Activated naive CD4-positive, alpha-beta T cell treated with anti-CD3 and anti-CD28 coated beads, Interleukin-2, amount 10 ng/mL, durations not matched to agents 7 days and 5 days (primary cell): ENCODE measurements around the gene RASSF8.

ENCODE experiments used
- CTCF ChIA-PET: fragments of 350-600 bp; sonication (Branson Sonifier 250); formaldehyde crosslinking; loops from one replicate; lab custom pipeline; 2021; ENCODE audit warnings: antibody characterized with exemption; lab: Charles Lee
- DNase-seq: peaks from one replicate; pipeline ENCODE4 v3.0.0-alpha.2; 2020
- H3K27ac Mint-ChIP-seq: one replicate; pipeline ENCODE4 v1.8.0; 2021; ENCODE audit warnings: mild to moderate bottlenecking, moderate library complexity, mixed read lengths
- H3K27me3 Mint-ChIP-seq: one replicate; pipeline ENCODE4 v1.8.0; 2021; ENCODE audit warnings: mild to moderate bottlenecking, mixed read lengths
- H3K36me3 Mint-ChIP-seq: one replicate; pipeline ENCODE4 v1.8.0; 2021; ENCODE audit warnings: mixed read lengths
- H3K4me1 Mint-ChIP-seq: one replicate; pipeline ENCODE4 v1.8.0; 2021; ENCODE audit warnings: mixed read lengths
- H3K4me3 Mint-ChIP-seq: one replicate; pipeline ENCODE4 v1.8.0; 2021; ENCODE audit warnings: mild to moderate bottlenecking, moderate library complexity, mixed read lengths
- H3K9me3 Mint-ChIP-seq: one replicate; pipeline ENCODE4 v1.8.0; 2021; ENCODE audit warnings: mixed read lengths

Gene RASSF8

DNA sequence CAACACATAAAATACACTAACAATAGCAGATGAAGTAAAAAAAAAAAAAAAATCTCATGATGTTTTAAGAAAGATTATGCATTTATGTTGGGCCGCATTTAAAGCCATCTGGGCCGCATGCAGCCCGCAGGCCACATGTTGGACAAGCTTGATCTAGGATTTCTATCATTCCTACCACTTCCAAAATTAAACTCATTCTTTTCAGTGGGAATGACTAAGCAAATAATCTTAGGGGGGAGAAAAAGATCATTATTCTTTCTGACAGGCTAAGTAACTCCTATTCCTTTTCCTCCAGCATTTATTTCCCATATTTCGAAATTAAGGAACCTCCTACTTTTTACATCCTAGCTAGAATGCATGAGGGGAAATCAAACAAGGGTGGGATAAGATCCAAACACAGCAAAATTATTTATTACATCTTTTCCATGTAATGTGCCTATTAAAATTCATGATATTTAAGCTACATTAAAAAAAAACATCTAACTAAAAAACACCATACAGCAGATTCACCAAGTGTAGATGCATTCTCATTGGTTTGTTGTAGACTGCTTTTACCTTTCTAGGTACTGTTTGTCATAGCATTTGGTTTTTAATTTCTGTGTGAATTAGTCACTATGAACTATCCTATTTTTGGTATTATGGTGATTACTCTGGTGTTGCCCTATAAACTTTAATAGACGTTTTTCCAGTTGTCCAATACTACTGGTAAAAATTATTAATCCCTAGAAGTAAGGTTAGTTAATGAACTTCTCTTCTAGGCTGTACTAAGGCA is 76.1 kb downstream of the RASSF8 start:
- no peaks in the 10 kb centered on the region for H3K9me3 Mint-ChIP-seq
- no peak overlapping the region for H3K4me3 Mint-ChIP-seq
- no peak for DNase-seq
- no peaks in the 10 kb centered on the region for H3K36me3 Mint-ChIP-seq
- H3K27ac Mint-ChIP-seq, result no peak overlapping the region
- CTCF ChIA-PET, result interaction anchor here (0.7 to 1.1 kb wide), 2 partner anchors 131 to 599 kb away, joined by 3 read pairs; no protein-coding TSS in a partner anchor
- peaks cover 5% of the 10 kb centered on the region for H3K27me3 Mint-ChIP-seq
- no peaks in the 10 kb centered on the region for H3K4me1 Mint-ChIP-seq

DNA sequence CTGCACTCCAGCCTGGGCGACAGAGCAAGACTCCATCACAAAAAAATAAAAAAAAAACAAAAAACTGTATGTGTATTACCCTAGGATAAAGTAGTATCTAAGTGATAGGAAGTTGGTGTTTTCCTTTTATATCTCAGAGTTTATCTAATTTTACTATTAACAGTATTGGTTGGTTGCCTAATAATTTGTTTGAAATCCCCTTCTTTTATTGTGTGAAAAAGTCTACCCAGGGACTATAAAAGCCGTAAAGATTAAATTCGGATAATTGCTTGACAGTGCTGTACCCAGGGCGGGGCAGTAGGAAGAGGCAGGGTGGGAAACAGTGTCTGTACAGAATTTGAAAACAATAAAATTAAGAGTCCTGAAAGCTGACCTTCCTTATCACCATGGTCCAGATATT is 78.4 kb downstream of the RASSF8 start:
- H3K4me3 Mint-ChIP-seq, result no peak overlapping the region
- H3K4me1 Mint-ChIP-seq, result no peaks in the 10 kb centered on the region
- H3K27me3 Mint-ChIP-seq, result peaks cover 5% of the 10 kb centered on the region

GRCh38 chr12:26037615-26038220 is 79.2 kb downstream of the RASSF8 start:
- no peak for DNase-seq
- H3K9me3 Mint-ChIP-seq, result no peaks in the 10 kb centered on the region
- CTCF ChIA-PET, result interaction anchor here (0.7 to 0.9 kb wide), 2 partner anchors 20 to 25 kb away, joined by 3 to 4 read pairs; no protein-coding TSS in a partner anchor
- no peak overlapping the region for H3K4me3 Mint-ChIP-seq
- no peaks in the 10 kb centered on the region for H3K36me3 Mint-ChIP-seq
- H3K27me3 Mint-ChIP-seq, result peaks cover 5% of the 10 kb centered on the region
- no peak overlapping the region for H3K27ac Mint-ChIP-seq
- no peaks in the 10 kb centered on the region for H3K4me1 Mint-ChIP-seq

More for the DNA sequence above, 78.4 kb downstream of the RASSF8 start:
- no peak for DNase-seq
- no peak overlapping the region for H3K27ac Mint-ChIP-seq
- CTCF ChIA-PET, result no interaction called here
- H3K36me3 Mint-ChIP-seq, result no peaks in the 10 kb centered on the region
- no peaks in the 10 kb centered on the region for H3K9me3 Mint-ChIP-seq

GRCh38 chr12:26042645-26043044 is 84.2 kb downstream of the RASSF8 start:
- Mint-ChIP-seq H3K4me3 (no peak overlapping the region), H3K9me3 (no peaks in the 10 kb centered on the region), H3K4me1 (no peaks in the 10 kb centered on the region), H3K27ac (no peak overlapping the region), H3K36me3 (no peaks in the 10 kb centered on the region), H3K27me3 (peaks cover 5% of the 10 kb centered on the region)
- CTCF ChIA-PET, result no interaction called here
- DNase-seq, result no peak

GRCh38 chr12:26043135-26044006 is 84.9 kb downstream of the RASSF8 start:
- Mint-ChIP-seq H3K27me3 (peaks cover 5% of the 10 kb centered on the region), H3K36me3 (no peaks in the 10 kb centered on the region), H3K9me3 (no peaks in the 10 kb centered on the region), H3K4me1 (no peaks in the 10 kb centered on the region), H3K27ac (no peak overlapping the region), H3K4me3 (no peak overlapping the region)
- no peak for DNase-seq
- CTCF ChIA-PET, result no interaction called here

DNA sequence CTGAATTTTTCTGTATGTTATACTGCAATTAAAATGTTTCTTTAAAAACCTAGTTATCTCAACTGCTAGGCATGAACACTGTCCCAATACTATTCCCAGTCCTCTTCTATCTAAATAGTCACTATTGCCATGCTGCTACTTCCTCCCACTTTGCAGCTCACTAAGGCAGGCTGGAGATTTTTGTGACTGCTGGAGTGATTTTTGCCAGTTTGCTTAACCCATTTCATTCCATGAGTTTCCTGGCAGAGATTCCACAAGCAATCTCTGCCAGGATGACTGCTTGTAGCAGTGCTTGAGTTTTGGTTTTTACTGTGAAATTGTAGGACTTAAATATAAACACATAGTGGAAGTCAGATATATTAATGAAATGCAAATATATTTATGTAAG is 85.5 kb downstream of the RASSF8 start:
- no peak overlapping the region for H3K27ac Mint-ChIP-seq
- H3K36me3 Mint-ChIP-seq, result no peaks in the 10 kb centered on the region
- peaks cover 3% of the 10 kb centered on the region for H3K27me3 Mint-ChIP-seq
- H3K9me3 Mint-ChIP-seq, result no peaks in the 10 kb centered on the region
- H3K4me3 Mint-ChIP-seq, result no peak overlapping the region
- CTCF ChIA-PET, result no interaction called here
- no peaks in the 10 kb centered on the region for H3K4me1 Mint-ChIP-seq
- no peak for DNase-seq

DNA sequence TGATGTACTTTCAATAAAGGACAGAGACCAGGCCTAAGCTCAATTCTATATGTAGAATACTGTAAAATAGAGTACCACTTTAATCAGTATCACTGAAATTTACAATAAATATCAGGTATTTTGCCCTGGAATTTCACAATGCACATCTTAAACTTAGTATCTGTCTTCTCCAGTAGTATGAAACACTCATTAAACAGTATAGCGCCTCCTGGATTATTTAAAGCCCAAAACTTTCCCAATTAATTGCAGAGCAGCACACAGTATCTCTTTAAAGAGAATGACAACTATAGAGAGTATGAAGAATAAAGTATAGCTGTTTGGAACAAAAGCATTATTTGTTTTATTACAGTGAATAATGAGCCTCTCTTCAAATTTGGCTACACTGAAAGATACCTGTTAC is 86.1 kb downstream of the RASSF8 start:
- Mint-ChIP-seq H3K4me3 (no peak overlapping the region), H3K9me3 (no peaks in the 10 kb centered on the region), H3K27ac (no peak overlapping the region), H3K4me1 (no peaks in the 10 kb centered on the region), H3K27me3 (no peaks in the 10 kb centered on the region), H3K36me3 (no peaks in the 10 kb centered on the region)
- CTCF ChIA-PET, result no interaction called here
- DNase-seq, result no peak

GRCh38 chr12:26046203-26046602 is 87.7 kb downstream of the RASSF8 start:
- CTCF ChIA-PET, result no interaction called here
- H3K9me3 Mint-ChIP-seq, result no peaks in the 10 kb centered on the region
- DNase-seq, result no peak

DNA sequence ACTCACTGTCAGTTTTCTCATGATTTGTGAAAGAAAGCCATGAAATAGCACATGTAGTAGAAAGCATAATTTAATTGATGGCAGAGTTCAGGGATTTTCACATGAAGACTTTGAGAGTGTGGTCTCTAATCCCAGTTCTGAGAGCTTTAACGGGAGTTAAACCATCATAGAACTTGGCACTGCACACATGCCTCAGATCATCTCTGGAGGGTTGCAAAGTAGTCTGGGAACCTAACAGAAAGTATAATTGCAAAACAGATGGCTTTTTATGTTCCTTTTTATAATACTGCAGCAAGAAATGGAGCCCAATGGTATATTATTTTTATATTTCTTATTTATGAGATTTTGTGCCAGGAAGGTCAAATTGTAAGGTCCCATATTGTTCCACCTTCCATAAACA is 88.4 kb downstream of the RASSF8 start:
- H3K9me3 Mint-ChIP-seq, result no peaks in the 10 kb centered on the region
- H3K27me3 Mint-ChIP-seq, result no peaks in the 10 kb centered on the region
- no peak for DNase-seq
- H3K4me3 Mint-ChIP-seq, result no peak overlapping the region
- CTCF ChIA-PET, result no interaction called here
- H3K27ac Mint-ChIP-seq, result no peak overlapping the region
- no peaks in the 10 kb centered on the region for H3K4me1 Mint-ChIP-seq
- H3K36me3 Mint-ChIP-seq, result no peaks in the 10 kb centered on the region

More at GRCh38 chr12:26046203-26046602, 87.7 kb downstream of the RASSF8 start:
- no peaks in the 10 kb centered on the region for H3K27me3 Mint-ChIP-seq
- H3K4me1 Mint-ChIP-seq, result no peaks in the 10 kb centered on the region
- no peak overlapping the region for H3K4me3 Mint-ChIP-seq
- no peaks in the 10 kb centered on the region for H3K36me3 Mint-ChIP-seq
- no peak overlapping the region for H3K27ac Mint-ChIP-seq

DNA sequence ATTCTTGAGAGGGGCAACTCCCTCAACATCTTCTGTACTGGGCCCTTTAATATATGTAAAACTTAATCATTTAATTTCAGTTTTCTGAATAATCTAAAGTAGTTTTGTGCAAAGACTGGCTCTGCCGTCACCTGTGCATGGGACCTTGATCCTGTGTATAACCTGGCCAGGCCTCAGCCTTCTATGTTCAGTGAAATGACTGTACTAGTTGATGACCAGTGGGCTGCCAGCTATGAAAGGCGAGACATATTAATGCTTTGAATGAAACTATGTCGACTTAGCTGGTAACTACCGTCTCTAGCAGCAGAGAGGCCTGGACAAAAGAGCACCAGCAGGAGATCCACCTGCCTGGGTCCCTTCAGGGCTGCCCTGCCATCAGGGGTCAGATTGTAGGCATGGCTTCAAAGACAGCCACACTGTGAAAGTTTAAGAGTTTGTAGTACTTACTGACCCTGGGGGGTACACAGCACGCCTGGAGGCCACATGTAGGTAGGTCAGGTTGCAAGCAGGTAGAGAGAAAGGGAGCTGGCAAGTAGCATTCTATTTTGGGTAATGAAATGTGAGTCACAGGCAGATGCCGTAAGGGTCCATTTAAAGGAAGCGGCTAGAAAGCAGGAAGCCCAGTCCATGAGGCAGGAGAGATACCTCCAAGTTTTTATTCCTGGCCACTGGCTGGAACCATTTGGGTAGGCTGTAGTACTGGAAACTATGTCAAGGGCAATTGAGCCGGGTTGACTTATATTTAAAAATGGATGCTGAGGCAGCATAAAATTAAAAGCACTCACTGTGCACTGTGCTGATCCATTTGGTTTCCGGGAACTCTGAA is 89.1 kb downstream of the RASSF8 start:
- no peaks in the 10 kb centered on the region for H3K36me3 Mint-ChIP-seq
- CTCF ChIA-PET, result no interaction called here
- H3K9me3 Mint-ChIP-seq, result no peaks in the 10 kb centered on the region
- no peaks in the 10 kb centered on the region for H3K4me1 Mint-ChIP-seq
- H3K27me3 Mint-ChIP-seq, result no peaks in the 10 kb centered on the region
- no peak for DNase-seq
- H3K27ac Mint-ChIP-seq, result no peak overlapping the region
- no peak overlapping the region for H3K4me3 Mint-ChIP-seq

DNA sequence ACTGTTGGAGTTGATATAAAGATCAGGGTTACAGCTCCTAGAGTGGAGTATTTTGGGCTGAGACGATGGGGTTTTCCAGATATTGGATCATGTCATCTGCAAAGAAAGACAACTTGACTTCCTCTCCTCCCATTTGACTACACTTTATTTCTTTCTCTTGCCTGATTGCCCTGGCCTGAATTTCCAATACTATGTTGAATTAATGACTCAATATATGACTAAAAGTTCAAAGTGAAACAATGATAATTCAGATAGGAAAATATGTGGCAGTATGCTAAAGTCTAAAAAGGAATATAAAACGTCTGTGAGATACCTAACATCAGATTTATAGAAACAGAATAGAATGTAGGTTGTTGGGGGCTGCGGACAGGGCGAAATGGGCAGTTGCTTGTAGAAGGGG is 94.2 kb downstream of the RASSF8 start:
- H3K4me1 Mint-ChIP-seq, result no peaks in the 10 kb centered on the region
- no peak overlapping the region for H3K27ac Mint-ChIP-seq
- H3K4me3 Mint-ChIP-seq, result no peak overlapping the region
- H3K27me3 Mint-ChIP-seq, result no peaks in the 10 kb centered on the region
- H3K36me3 Mint-ChIP-seq, result no peaks in the 10 kb centered on the region
- H3K9me3 Mint-ChIP-seq, result no peaks in the 10 kb centered on the region
- DNase-seq, result no peak
- CTCF ChIA-PET, result no interaction called here

DNA sequence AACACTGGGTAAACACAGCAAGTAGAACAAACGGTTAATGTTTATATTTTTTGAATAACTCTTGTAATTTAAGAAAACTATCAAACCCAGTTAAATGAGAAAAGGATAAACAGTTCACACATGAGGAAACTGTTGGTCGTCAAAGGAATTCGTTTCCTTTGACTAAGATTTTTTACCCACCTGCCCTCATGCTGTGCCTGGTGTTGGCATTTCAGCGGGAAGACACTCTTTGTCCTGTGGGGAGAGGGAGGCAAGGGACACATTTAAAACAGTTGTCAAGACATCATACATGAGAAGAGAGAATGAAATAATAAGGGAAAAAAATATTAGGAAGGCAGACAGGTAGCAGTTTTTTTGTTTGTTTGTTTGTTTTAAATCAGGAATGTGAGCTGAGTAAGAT is 95.9 kb downstream of the RASSF8 start:
- no peaks in the 10 kb centered on the region for H3K27me3 Mint-ChIP-seq

GRCh38 chr12:26055087-26055486 is 96.6 kb downstream of the RASSF8 start:
- Mint-ChIP-seq H3K27ac (no peak overlapping the region), H3K27me3 (no peaks in the 10 kb centered on the region), H3K9me3 (no peaks in the 10 kb centered on the region), H3K36me3 (no peaks in the 10 kb centered on the region), H3K4me1 (no peaks in the 10 kb centered on the region), H3K4me3 (no peak overlapping the region)
- DNase-seq, result no peak
- CTCF ChIA-PET, result no interaction called here

More for the DNA sequence above, 95.9 kb downstream of the RASSF8 start:
- Mint-ChIP-seq H3K27ac (no peak overlapping the region), H3K4me3 (no peak overlapping the region), H3K9me3 (no peaks in the 10 kb centered on the region), H3K4me1 (no peaks in the 10 kb centered on the region), H3K36me3 (no peaks in the 10 kb centered on the region)
- DNase-seq, result no peak
- CTCF ChIA-PET, result no interaction called here

GRCh38 chr12:26056335-26056734 is 97.9 kb downstream of the RASSF8 start:
- Mint-ChIP-seq H3K4me1 (no peaks in the 10 kb centered on the region), H3K4me3 (no peak overlapping the region), H3K9me3 (no peaks in the 10 kb centered on the region), H3K27ac (no peak overlapping the region), H3K27me3 (no peaks in the 10 kb centered on the region), H3K36me3 (no peaks in the 10 kb centered on the region)
- CTCF ChIA-PET, result no interaction called here
- DNase-seq, result no peak
